GM18909 (cell line): ENCODE measurements around the gene RMDN3.
A peak's percentile ranks its signal among the peaks of the same experiment; 100 is the strongest.

ENCODE experiments used
- ATAC-seq: cut with Tn5 transposase; IDR thresholded peaks from one replicate; pipeline ENCODE4 v1.9.1; 2021; ENCODE audit warnings: mild to moderate bottlenecking; ENCODE audit not compliant: unreplicated experiment, poor library complexity

The RMDN3 gene

DNA sequence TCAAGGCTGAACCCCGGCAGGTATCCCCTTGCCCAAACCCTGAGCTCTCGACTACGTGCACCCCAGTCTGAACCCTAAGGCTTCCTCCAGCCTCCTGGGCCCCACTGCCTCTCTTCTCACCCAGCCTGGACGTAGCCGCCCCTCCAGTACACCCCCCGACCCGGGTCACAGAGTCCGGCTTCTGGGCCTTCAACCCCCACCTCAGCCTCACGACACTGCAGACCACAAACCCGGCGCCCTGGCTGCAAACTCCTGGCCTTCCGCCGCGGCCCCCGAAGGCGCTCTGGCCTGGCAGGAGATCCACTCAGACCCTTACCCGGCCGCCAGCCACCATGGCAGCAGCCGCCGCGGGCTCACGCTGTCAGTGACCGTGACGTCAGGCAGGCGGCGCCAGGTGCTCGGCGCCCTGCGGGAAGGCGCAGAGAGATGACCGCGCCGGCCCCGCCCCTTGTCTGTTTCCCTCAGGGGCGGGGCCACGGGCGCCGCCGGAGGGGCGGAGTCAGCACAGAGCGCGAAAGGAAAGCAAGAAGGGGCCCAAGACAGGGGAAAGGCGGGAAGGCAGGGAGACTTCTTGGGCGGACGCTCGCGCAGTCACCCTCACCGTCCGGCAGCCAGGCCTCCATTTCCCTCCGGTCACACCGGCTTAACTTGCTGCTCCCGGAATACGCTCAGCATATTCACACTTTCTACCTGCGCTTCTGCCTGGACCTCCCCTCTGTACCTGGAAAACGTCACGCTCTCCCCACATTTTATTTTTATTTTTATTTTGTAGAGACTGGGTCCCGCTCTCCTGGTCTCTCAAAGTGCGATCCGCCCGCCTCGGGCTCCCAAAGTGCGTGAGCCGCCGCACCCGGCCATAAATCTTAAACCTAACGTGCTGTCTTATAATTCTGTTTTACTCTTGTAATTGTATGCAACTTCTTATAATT lies at the start of gene RMDN3:
Gene RMDN3, minus strand, starts transcription at position 372 of the 929 bp plus-strand sequence. CDS start 471 bp downstream, outside the sequence.
- peak; percentile 87 for ATAC-seq

DNA sequence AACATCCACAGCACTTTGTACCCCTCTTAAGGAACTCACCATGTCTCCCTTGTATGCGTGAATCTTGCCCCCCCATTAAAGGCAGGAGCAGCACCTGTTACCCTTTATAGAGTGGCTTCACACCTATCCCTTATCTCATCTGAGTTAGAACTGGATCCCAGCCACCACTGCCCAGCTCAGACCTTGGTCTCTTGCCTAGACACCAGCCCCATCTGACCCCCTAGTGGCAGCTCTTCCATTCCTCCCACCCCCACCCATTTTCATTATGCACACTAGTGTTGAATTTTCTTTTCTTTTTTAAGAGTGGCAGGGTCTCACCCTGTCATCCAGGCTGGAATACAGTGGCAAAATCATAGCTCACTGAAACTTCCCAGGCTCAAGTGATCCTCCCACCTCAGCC lies 48.6 kb upstream of the RMDN3 start:
- ATAC-seq, result no peak

GRCh38 chr15:40803076-40803475 lies 48.0 kb upstream of the RMDN3 start:
- ATAC-seq, result no peak

DNA sequence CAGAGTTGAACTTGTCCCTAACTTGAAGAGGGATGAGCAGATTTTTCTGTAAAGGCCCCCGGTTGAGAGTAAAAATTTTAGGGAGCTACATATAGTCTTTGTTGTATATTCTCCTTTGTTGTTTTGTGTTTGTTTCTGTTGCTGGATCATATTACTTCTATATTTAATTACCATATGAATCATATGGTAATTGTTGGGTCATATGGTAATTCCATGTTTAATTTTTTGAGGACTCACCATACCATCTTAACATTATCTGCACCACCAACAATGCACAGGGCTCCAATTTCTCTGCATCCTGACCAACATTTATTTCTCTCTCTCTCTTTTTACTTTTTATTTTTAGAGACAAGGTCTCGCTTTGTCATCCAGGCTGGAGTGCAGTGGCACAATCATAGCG lies 44.5 kb upstream of the RMDN3 start:
- no peak for ATAC-seq

- no peak for ATAC-seq
Measured at GRCh38 chr15:40796512-40796911, 41.5 kb upstream of the RMDN3 start.

DNA sequence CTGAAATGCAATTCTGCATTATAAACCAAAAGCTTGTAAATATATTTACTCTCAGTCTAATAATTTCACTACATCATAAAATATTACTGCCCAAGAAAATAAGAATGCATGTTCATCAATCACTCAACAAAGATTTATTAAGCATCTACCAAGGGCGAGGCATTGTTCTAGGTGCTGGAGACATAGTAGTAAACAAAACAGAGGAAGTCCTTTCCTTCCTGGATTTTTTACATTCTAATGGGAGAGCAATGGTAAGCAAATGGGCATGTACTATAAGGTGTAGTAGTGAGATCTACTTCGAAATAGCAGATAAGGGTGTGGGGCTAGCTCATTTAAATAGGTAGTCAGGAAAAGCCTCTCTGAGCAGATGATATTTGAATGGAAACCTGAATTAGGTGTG lies 41.0 kb upstream of the RMDN3 start:
- ATAC-seq, result no peak

GRCh38 chr15:40793216-40793989 lies 38.3 kb upstream of the RMDN3 start:
- no peak for ATAC-seq

GRCh38 chr15:40792394-40792793 lies 37.3 kb upstream of the RMDN3 start:
- no peak for ATAC-seq

GRCh38 chr15:40790718-40791117 lies 35.7 kb upstream of the RMDN3 start:
- no peak for ATAC-seq

- no peak for ATAC-seq
Measured at GRCh38 chr15:40789999-40790398, 34.9 kb upstream of the RMDN3 start.

- ATAC-seq, result no peak
Measured at GRCh38 chr15:40789119-40789518, 34.1 kb upstream of the RMDN3 start.

DNA sequence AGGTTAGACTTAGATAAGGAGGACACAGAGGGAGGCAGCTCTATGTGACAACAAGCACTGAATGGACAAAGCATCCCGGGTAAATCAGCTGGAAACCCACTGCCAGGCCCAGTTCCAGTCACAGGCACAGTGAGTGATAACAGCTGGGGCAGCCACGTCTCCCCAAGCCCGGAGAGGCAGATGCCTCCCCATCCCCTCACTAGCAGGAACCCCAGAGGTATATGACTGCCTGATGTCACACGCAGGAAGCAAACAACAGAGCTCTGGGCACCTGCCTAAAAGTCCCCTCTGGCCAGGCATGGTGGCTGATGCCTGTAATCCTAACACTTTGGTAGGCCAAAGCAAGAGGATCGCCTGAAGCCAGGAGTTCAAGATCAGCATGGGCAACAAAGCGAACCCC lies 32.9 kb upstream of the RMDN3 start:
- no peak for ATAC-seq

DNA sequence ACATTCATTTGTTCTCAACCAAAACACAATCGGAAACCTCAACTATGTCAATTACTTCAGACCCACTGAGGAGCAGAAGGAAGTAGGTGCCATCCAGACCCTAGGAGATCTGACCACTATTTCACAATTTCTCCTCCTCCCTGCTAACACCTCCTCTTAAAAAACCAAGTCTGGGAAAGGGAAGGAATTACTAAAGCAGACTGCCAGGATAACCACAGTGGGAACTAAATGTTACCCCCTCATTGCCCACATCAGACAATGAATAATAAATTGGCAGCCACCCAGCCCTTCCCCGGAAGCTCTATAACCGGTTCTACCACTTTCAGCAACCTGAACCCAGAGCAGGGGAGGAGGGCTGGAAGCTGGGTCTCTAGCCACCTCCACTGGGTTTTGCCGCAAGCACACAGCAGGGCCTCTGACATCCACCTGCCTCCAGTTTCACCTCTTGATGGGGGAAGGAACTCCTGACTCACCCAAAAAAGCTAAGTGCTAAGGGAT lies 32.3 kb upstream of the RMDN3 start:
- ATAC-seq, result no peak

- ATAC-seq, result no peak
Measured at GRCh38 chr15:40785814-40786213, 30.8 kb upstream of the RMDN3 start.

- ATAC-seq, result no peak
Measured at GRCh38 chr15:40785164-40785563, 30.1 kb upstream of the RMDN3 start.

- ATAC-seq, result peak; percentile 82
Measured at GRCh38 chr15:40782609-40783227, 27.7 kb upstream of the RMDN3 start.

GRCh38 chr15:40776537-40777141 lies 21.6 kb upstream of the RMDN3 start:
- no peak for ATAC-seq

DNA sequence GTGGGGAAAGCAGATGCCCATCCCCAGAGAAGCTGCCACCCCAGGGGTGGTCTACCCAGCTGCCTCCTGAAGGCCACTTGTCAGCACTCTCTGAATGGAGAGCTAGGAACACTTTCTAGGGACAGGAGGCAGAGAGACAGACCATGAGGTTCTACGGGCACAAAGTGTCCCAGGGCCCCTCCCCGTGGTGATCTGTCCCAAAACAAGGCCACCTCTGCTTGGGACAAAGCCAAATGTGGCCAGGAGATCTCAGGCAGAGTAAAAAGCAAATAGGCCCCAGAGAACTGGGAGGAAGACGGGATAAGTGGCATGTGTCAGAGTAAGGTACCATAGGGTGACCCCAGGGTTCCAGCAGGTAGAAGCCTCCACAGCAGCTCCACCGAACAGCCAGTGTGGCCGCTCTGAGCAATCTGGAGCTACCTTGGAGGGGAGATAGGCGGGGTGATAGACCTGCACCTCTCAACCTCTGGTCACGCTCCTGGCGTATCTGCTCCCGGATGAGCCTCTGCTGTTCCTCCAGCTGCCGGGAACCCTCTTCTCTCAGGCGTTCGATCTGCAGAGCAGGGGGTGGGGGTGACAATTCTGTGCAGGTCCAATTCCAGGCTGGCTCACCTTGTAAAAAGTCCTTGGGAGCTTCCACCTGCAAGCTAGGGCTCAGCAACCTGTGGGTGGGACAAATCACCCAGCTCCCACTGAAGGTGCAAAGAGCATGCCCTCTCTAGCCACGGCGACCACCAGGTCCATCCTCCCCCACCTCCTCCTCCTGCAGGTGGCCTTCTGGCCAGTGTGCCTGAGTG lies 20.9 kb upstream of the RMDN3 start:
- ATAC-seq, result no peak

DNA sequence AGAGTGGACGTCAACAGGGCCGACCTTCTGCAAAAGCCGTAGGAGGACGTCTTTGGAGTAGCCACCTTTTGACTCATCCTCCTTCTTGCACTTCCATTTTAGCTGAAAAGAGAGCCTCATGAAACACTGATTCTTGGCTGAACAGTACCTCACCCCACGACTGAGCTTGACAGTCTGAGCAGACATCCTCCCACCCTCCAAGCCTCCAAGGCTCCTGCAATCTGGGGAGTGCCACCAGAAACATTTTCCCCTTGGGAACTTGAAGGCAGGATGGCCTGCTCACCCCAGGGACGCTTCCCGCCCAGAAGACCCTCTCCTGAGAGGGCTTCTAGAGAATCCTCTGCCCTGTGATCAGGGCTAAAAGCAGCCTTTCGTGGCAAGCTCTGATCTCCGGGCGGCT lies 20.0 kb upstream of the RMDN3 start:
- ATAC-seq, result no peak

DNA sequence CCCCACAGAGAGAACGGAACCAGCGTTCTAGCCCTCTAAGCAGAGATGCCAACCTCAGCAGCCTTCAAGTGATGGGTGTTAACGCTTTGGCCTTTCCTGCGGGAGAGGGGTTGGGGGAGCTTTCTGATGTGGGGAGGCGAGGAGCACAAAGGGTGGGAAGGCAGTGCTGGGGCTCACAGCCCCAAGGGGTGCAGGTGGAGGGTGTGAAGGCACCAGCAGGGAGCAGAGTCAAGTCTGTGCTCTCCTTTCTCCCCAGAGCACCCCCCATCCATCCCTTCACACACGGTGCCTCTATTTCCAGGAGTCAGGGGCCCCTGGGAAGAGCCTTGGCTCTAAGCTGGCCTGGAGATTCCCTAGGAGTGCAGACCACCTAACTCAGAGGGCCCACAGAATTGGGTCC lies 18.8 kb upstream of the RMDN3 start:
- ATAC-seq, result no peak
